HG02623 (cell line): ENCODE measurements around the gene IQSEC2.

Experiments
- ATAC-seq: cut with Tn5 transposase; IDR thresholded peaks from one replicate; pipeline ENCODE4 v1.9.1; 2021; ENCODE audit warnings: moderate library complexity; ENCODE audit not compliant: unreplicated experiment

The IQSEC2 gene

GRCh38 chrX:53247928-53248327 lies 33.5 kb downstream of the IQSEC2 start:
- no peak for ATAC-seq

GRCh38 chrX:53246231-53246630 lies 35.2 kb downstream of the IQSEC2 start:
- no peak for ATAC-seq

GRCh38 chrX:53244610-53245009 lies 36.8 kb downstream of the IQSEC2 start:
- no peak for ATAC-seq

GRCh38 chrX:53242310-53242709 lies 39.1 kb downstream of the IQSEC2 start:
- ATAC-seq, result no peak

DNA sequence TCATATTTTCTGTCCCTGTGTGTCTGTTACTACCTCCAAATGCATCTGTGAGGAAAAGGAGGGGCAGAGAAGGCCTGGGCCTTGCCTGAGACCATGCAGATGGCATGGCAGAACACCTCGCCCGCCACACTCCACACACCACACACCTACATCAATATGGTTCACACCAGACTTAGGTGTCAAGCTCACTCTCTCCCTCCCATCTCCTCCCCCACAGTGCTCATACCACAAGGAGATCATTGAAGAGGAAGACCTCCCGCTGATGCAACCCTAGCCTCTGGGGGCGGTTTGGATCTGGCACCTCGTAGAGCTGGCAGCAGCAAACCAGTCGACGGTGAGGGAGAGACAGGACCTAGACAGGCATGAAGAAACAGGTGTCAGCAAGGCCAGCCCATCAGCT lies 39.8 kb downstream of the IQSEC2 start:
- no peak for ATAC-seq

GRCh38 chrX:53239474-53239873 lies 41.9 kb downstream of the IQSEC2 start:
- ATAC-seq, result no peak

DNA sequence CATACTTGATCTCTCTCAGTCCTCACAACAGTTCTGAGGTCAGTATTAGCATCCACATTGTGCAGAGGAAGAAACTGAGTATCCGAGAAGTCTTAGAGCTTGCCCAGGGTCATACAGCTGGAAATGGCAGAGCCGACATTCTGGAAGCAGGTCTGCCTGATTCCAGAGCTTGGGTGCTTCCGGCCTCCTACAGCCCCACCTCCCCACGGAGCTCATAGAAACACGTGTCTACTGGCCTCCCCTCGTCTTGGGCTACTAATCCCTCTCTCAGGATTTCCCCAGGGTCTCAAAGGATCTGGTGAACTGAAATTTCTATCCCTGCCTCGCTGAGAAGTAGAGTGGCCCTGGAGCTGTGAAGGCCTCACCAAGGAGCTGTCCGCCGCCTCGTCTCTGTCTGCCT lies 44.3 kb downstream of the IQSEC2 start:
- no peak for ATAC-seq

DNA sequence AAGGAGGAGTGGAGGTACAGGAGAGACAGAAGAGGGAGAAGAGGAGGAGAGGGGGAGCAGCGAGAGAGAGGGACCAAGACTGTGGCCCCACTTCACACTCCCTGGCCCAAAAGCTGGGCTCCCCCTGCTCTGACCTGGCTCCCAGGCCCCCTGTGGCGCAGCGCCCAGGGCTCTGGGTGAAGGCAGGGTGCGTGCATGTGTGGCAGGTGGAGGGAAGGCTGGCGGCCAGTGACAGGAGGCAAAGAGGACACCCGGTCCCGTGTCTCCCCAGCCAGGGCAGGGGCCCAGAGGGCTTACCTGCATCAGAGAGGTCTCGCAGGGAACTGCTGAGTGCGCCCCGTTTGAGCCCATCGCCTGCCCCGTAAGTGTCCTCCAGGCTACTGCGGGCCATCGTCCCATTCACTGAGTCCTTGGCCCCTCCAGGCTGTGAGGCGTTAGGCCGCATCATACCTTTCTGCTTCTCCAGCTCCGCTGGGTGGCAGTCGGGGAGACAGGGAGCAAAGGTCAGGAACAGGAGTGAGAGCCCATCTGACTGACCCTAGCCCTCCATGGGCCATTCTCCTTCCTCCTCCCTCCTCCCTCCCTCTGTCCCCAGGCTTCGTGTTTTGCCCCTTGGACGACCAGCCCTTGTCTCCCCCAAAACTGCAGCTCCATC lies 45.2 kb downstream of the IQSEC2 start:
- no peak for ATAC-seq

- no peak for ATAC-seq
These were observed 45.8 kb downstream of the IQSEC2 start for GRCh38 chrX:53235566-53235965.

- no peak for ATAC-seq
These were observed 46.9 kb downstream of the IQSEC2 start for GRCh38 chrX:53234484-53234883.

DNA sequence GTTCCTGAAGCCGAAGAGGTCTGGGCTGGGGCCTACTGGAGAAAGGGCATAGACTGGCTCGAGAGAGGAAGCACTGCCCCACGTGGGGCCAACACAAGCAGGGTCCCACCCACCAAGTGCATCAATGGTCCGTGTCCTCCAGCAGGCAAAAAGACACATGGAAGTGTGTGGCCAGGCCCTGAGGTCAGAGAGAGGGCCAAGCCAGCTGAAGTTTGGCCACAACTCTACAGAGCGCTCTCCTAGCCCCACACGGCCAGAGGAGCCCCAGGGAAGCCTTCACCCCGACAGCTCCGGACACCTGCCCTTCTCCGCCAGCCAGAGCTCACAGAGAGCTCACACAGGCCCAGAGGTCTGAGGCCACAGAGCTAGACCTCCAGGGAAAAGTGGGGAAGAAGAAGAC lies 47.8 kb downstream of the IQSEC2 start:
- ATAC-seq, result no peak

- no peak for ATAC-seq
These were observed 51.3 kb downstream of the IQSEC2 start for GRCh38 chrX:53230116-53230515.

DNA sequence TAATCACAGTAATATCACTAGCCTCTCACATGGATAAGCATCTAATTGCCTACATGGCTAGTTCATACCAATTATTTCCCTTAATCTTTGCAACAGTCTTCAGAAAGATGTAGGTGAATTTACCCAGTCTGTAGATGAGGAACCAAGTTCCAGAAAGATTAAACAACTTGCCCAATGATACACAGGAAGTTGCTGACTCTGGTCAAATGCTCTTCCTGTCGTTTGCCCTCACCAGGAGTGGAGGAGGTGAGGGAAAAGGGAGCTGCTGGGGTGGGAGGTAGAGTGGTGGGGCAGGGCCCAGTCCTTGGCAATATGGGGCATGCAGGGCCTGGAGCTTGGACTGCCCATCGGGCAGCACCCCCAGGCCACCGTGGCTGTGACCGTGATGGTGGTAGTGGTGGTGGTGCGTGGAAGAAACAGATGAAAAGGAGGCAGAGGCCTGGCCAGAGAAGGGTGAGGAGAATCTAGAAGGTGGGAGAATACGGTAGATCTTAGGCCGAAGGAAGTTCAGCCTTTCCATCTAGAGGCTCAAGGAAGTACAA lies 54.1 kb downstream of the IQSEC2 start:
- no peak for ATAC-seq

DNA sequence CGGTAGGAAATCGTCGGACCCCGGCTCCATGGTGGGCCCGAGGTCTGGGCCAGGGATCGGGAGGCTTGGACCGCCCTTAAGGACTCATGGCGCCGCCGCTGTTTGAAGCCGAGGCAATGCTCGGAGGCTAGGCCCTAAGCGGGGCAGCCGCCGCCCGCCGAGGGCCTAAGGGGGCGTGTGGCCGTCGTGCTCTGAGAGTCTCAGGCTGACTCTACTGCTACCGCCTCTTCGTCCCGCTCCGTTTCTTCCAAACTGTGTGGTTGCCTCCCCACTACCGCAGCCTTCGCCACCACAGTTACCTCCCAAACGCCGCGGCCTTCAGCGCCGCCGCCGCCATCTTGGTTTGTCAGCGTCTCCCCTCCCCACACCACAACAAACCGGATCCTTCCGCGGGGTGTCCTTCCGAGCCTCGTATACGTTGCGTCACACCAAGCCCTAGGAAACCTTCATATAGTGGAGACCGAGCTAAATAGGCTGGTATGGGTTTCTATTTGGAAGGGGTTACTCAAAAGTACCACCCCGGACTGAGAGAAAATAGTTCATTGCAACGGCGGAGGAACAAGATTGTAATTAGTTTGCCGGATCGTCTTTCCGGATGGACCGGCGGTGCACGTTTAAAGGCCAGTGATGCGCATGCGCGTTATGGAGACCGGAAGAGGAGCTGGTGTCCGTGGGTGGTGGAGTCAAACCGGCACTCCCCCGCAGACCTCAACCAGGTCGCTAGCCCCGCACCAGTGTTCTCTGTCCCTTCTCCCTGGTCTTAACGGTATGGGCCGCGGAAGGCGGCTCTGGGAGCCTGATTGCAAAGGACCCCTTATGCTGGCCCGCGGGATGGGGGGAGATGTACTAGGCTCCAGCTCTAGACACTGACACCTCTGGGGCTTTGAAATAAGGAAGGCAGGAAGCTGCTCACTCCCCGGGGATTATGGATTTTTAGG lies 56.3 kb downstream of the IQSEC2 start, which contains the start of gene KDM5C:
TSS of gene KDM5C (minus strand) at position 348 of the 938 bp plus-strand sequence. CDS start at position 30, 318 bp downstream.
- peak; percentile 72 for ATAC-seq

DNA sequence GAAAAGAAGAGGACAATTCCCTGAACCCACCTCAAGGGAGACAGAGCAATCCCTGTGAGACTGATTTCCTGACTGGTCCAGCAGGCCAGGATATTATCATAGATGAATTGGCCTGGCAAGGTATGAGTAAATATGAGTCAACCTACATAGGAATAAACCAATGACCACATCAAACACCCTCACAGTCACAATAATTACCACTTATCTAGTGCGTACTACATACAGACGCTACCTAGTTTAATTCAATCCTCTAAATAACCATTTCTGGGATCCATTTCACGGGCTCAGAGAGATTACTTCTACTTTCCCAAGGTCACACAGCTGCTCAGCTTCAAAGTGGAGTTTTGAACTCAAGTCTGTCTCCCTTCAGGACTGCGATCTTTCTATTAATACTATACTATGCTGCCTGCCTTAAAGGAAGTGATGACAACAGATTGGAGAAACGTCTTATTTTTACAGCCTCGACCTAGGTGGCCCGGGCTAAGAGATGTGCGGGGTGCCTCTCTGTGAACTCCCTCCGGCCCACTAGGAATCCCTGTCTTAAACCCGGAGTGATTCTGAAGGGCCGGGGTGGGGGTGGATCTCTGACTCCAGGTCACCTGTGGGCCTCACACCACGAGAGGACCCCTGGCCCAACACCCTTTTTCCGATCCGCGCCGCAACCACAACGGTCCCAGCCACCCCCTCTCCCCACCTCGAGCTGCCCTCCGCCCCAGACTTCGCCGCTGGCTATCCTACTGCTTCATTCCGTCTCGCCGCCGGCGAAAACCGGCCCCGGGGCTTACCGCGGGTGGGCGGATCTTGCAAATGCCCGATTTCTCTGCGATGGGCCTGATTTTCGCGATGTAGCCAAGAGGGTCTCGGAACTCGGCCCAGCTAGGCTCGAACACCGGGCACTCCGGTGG lies 57.2 kb downstream of the IQSEC2 start:
- ATAC-seq, result no peak

DNA sequence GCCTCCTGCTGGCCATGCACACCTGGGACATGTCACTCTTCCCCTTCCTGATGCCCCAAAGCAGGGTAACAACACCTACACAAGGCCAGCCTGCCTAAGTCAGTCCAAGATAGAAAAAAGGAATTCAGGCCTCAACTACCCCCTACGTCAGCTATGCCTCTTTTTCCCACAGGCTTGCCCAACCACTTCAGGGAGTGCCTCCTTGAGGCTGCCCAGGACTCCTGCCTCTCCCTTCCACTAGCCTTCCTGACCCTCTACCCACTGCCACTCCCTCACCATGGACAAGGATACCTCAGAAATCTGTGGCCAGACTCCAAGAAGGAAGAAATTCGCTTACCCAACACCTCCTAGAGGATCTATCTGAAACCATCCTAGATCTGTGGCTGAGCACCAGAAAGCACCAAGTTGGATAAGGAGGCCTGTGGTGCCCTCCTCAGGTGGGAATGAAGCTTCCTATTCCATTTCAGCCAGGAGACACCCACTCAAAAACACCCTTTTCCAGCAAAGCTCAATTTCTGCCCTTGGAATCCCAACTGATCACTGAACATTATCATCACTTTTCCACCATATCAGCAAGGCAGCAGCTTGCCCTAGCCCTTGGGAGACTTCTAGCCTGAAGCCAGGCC lies 58.2 kb downstream of the IQSEC2 start:
- ATAC-seq, result no peak
